HepG2 (cell line): ENCODE results near the gene CPLX3. TPM values are rescaled to one million over a fixed set of nuclear protein-coding genes. Genes with fewer than 3 reads are reported as not detected.

Source experiments
- KDM6A ChIP-seq: IDR thresholded peaks from 2 replicates; pipeline ENCODE4 v1.6.1; 2016; ENCODE audit warnings: low read depth
- MED1 ChIP-seq: sonication (generic); formaldehyde crosslinking; IDR thresholded peaks from 2 replicates; pipeline ENCODE4 v1.4.0; 2020; ENCODE audit warnings: missing genetic modification reagents
- MEIS1 ChIP-seq: sonication (generic); formaldehyde crosslinking; IDR thresholded peaks from 2 replicates; pipeline ENCODE4 v1.9.0; 2021; ENCODE audit warnings: mild to moderate bottlenecking, missing genetic modification reagents, moderate library complexity, borderline replicate concordance
- NFE2 ChIP-seq: sonication (generic); formaldehyde crosslinking; IDR thresholded peaks from 2 replicates; pipeline ENCODE4 v1.4.0; 2020; ENCODE audit warnings: missing genetic modification reagents
- NR2F6 ChIP-seq, 2 experiments: IDR thresholded peaks; 2 replicates each; pipeline ENCODE4 v1.6.1; 2016; ENCODE audit warnings: antibody characterized with exemption in 1 of 2, mild to moderate bottlenecking in 1 of 2
- SALL2 ChIP-seq: sonication (generic); formaldehyde crosslinking; IDR thresholded peaks from 2 replicates; pipeline ENCODE4 v1.8.1; 2023; ENCODE audit warnings: mild to moderate bottlenecking, missing genetic modification reagents, inconsistent platforms
- TOE1 ChIP-seq: sonication (generic); formaldehyde crosslinking; IDR thresholded peaks from 2 replicates; pipeline ENCODE4 v1.4.0; 2020; ENCODE audit warnings: mild to moderate bottlenecking, missing genetic modification reagents
- ZNF556 ChIP-seq: sonication (generic); formaldehyde crosslinking; IDR thresholded peaks from 2 replicates; pipeline ENCODE4 v1.4.0; 2020; ENCODE audit warnings: mild to moderate bottlenecking, missing genetic modification reagents, borderline replicate concordance
- ZSCAN29 ChIP-seq: sonication (generic); formaldehyde crosslinking; conservative IDR thresholded peaks from 2 replicates; pipeline ENCODE4 v1.4.0; 2020; ENCODE audit warnings: mild to moderate bottlenecking, missing genetic modification reagents
- polyA plus RNA-seq, 8 experiments: library from polyadenylated mRNA; depleted of rRNA in 3 of 8; stranded (reverse) in 7 of 8; unstranded in 1 of 8; fragments of >200 nt; fragmentation: Illumina TruSeq in 4 of 8; extraction: Trizol in 4 of 8; gene quantifications; 2 replicates each; pipeline versions ENCODE4 v1.2.1 to v1.2.3, GENCODE V29; 2011 to 2016; ENCODE audit warnings: low read depth in 4 of 8, missing spikeins in 1 of 8, mixed read lengths in 1 of 8; ENCODE audit not compliant: insufficient read depth in 1 of 8
- total RNA-seq, 5 experiments: library from RNA; depleted of rRNA; stranded (reverse); fragments of >200 nt; fragmentation: Illumina TruSeq; extraction: Trizol; gene quantifications; 2 replicates each; pipeline ENCODE4 v1.2.3, GENCODE V29; 2016; ENCODE audit warnings: low read depth in 1 of 5
- TF ChIP-seq, protein P1 (sequence below): IDR thresholded peaks from 2 replicates; pipeline ENCODE4 v1.6.1; 2016; ENCODE audit warnings: missing genetic modification reagents, missing compliant biosample characterization
- TF ChIP-seq, protein P2 (sequence below): sonication (generic); formaldehyde crosslinking; IDR thresholded peaks from 2 replicates; pipeline ENCODE4 v1.5.0; 2020; ENCODE audit warnings: missing genetic modification reagents
- TF ChIP-seq, protein P3 (sequence below): IDR thresholded peaks from 2 replicates; pipeline ENCODE4 v1.6.1; 2016; ENCODE audit warnings: low read depth
- TF ChIP-seq, protein P4 (sequence below): sonication (generic); formaldehyde crosslinking; conservative IDR thresholded peaks from 2 replicates; pipeline ENCODE4 v1.8.0; 2022; ENCODE audit warnings: missing genetic modification reagents
- TF ChIP-seq, protein P5 (sequence below): IDR thresholded peaks from 2 replicates; pipeline ENCODE4 v1.6.1; 2016; ENCODE audit warnings: low read depth, missing genetic modification reagents, missing compliant biosample characterization
- TF ChIP-seq, protein P6 (sequence below): sonication (generic); formaldehyde crosslinking; IDR thresholded peaks from 2 replicates; pipeline ENCODE4 v1.5.0; 2020; ENCODE audit warnings: missing genetic modification reagents, mild to moderate bottlenecking, borderline replicate concordance
- TF ChIP-seq, protein P7 (sequence below): sonication (generic); formaldehyde crosslinking; IDR thresholded peaks from 2 replicates; pipeline ENCODE4 v1.5.0; 2020; ENCODE audit warnings: missing genetic modification reagents

CPLX3 gene
- total and polyA plus RNA-seq, 2 of the 13 experiments (the other 11 are each of a cell fraction or from before 2014, with no cell fraction given) = not detected

DNA sequence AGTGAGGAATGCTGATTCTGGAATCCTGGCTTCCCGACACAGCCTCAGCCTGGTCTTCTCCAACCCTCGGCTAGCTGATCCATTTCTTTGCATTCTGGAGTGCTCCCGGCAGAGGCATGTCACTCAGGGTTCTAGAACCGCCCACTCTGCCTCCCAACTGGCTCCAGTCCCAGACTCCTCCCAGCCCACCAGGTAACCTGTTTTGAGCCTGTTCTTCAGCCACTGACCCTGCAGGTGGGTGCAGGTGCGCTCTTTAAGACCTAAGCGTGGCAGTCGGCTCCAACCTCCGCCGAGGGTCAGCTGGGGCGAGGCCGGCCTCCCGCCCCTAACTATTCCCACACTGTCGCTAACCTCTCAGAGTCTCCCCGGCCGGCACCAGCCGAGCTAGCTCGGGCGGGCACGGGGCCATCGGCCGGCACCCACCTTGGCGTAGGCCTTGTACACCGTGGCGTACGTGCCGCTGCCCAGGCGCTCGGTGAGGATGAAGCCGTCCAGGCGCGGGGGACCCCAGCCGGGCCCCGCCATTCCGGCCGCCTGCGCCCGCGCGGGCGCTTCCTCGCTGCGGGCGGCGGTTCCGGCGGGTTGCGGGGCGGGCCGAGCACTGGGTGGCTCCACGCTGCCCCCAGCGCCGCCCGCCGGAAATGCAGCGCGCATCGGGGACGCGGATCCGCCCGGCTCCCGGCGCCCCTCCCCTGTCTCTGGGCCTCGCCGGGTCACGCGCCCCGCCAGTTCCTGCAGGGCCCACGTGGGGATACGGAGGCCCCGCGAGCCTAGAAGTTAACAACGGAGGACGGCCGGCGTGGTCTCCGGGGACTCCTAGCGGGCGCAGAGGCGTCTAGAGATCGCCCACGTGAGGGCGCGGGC, 16.4 kb downstream of the CPLX3 start, which contains the start of gene ULK3 (continued):
- TF ChIP-seq, protein P1, sequence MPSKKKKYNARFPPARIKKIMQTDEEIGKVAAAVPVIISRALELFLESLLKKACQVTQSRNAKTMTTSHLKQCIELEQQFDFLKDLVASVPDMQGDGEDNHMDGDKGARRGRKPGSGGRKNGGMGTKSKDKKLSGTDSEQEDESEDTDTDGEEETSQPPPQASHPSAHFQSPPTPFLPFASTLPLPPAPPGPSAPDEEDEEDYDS = no peak; the same call in 1 of the 2 replicates
- TF ChIP-seq, protein P2, sequence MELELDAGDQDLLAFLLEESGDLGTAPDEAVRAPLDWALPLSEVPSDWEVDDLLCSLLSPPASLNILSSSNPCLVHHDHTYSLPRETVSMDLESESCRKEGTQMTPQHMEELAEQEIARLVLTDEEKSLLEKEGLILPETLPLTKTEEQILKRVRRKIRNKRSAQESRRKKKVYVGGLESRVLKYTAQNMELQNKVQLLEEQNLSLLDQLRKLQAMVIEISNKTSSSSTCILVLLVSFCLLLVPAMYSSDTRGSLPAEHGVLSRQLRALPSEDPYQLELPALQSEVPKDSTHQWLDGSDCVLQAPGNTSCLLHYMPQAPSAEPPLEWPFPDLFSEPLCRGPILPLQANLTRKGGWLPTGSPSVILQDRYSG = no peak
- TF ChIP-seq, protein P3, sequence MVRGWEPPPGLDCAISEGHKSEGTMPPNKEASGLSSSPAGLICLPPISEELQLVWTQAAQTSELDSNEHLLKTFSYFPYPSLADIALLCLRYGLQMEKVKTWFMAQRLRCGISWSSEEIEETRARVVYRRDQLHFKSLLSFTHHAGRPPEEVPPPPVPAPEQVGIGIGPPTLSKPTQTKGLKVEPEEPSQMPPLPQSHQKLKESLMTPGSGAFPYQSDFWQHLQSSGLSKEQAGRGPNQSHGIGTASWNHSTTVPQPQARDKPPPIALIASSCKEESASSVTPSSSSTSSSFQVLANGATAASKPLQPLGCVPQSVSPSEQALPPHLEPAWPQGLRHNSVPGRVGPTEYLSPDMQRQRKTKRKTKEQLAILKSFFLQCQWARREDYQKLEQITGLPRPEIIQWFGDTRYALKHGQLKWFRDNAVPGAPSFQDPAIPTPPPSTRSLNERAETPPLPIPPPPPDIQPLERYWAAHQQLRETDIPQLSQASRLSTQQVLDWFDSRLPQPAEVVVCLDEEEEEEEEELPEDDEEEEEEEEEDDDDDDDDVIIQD (CRISPR knock-in tag) = no peak
- TF ChIP-seq NR2F6 (IDR thresholded peaks at IDR 0.05) = no peak
- TF ChIP-seq NR2F6 (CRISPR knock-in tag; IDR thresholded peaks at IDR 0.05) = 0 out of 2 replicates have a peak, but pooled peaks have one; percentile 24
- no peak for TF ChIP-seq KDM6A (CRISPR knock-in tag)
- no peak; the same call in 1 of the 2 replicates for TF ChIP-seq MEIS1
- TF ChIP-seq, protein P4, sequence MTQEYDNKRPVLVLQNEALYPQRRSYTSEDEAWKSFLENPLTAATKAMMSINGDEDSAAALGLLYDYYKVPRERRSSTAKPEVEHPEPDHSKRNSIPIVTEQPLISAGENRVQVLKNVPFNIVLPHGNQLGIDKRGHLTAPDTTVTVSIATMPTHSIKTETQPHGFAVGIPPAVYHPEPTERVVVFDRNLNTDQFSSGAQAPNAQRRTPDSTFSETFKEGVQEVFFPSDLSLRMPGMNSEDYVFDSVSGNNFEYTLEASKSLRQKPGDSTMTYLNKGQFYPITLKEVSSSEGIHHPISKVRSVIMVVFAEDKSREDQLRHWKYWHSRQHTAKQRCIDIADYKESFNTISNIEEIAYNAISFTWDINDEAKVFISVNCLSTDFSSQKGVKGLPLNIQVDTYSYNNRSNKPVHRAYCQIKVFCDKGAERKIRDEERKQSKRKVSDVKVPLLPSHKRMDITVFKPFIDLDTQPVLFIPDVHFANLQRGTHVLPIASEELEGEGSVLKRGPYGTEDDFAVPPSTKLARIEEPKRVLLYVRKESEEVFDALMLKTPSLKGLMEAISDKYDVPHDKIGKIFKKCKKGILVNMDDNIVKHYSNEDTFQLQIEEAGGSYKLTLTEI (CRISPR knock-in tag) = no peak
- TF ChIP-seq MED1 (CRISPR knock-in tag) = no peak
- no peak for TF ChIP-seq NFE2 (CRISPR knock-in tag)
- no peak for TF ChIP-seq ZSCAN29 (CRISPR knock-in tag)
- TF ChIP-seq, protein P5, sequence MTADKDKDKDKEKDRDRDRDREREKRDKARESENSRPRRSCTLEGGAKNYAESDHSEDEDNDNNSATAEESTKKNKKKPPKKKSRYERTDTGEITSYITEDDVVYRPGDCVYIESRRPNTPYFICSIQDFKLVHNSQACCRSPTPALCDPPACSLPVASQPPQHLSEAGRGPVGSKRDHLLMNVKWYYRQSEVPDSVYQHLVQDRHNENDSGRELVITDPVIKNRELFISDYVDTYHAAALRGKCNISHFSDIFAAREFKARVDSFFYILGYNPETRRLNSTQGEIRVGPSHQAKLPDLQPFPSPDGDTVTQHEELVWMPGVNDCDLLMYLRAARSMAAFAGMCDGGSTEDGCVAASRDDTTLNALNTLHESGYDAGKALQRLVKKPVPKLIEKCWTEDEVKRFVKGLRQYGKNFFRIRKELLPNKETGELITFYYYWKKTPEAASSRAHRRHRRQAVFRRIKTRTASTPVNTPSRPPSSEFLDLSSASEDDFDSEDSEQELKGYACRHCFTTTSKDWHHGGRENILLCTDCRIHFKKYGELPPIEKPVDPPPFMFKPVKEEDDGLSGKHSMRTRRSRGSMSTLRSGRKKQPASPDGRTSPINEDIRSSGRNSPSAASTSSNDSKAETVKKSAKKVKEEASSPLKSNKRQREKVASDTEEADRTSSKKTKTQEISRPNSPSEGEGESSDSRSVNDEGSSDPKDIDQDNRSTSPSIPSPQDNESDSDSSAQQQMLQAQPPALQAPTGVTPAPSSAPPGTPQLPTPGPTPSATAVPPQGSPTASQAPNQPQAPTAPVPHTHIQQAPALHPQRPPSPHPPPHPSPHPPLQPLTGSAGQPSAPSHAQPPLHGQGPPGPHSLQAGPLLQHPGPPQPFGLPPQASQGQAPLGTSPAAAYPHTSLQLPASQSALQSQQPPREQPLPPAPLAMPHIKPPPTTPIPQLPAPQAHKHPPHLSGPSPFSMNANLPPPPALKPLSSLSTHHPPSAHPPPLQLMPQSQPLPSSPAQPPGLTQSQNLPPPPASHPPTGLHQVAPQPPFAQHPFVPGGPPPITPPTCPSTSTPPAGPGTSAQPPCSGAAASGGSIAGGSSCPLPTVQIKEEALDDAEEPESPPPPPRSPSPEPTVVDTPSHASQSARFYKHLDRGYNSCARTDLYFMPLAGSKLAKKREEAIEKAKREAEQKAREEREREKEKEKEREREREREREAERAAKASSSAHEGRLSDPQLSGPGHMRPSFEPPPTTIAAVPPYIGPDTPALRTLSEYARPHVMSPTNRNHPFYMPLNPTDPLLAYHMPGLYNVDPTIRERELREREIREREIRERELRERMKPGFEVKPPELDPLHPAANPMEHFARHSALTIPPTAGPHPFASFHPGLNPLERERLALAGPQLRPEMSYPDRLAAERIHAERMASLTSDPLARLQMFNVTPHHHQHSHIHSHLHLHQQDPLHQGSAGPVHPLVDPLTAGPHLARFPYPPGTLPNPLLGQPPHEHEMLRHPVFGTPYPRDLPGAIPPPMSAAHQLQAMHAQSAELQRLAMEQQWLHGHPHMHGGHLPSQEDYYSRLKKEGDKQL (CRISPR knock-in tag) = no peak
- TF ChIP-seq, protein P6, sequence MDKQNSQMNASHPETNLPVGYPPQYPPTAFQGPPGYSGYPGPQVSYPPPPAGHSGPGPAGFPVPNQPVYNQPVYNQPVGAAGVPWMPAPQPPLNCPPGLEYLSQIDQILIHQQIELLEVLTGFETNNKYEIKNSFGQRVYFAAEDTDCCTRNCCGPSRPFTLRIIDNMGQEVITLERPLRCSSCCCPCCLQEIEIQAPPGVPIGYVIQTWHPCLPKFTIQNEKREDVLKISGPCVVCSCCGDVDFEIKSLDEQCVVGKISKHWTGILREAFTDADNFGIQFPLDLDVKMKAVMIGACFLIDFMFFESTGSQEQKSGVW (CRISPR knock-in tag) = no peak
- TF ChIP-seq, protein P7, sequence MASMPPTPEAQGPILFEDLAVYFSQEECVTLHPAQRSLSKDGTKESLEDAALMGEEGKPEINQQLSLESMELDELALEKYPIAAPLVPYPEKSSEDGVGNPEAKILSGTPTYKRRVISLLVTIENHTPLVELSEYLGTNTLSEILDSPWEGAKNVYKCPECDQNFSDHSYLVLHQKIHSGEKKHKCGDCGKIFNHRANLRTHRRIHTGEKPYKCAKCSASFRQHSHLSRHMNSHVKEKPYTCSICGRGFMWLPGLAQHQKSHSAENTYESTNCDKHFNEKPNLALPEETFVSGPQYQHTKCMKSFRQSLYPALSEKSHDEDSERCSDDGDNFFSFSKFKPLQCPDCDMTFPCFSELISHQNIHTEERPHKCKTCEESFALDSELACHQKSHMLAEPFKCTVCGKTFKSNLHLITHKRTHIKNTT (CRISPR knock-in tag) = no peak
- no peak for TF ChIP-seq TOE1
- peak; percentile 28; the same call in 1 of the 2 replicates for TF ChIP-seq ZNF556 (CRISPR knock-in tag)
- no peak for TF ChIP-seq SALL2 (CRISPR knock-in tag)
